Activated CD8-positive, alpha-beta T cell treated with anti-CD3 and anti-CD28 coated beads for 36 hours (primary cell): ENCODE results near the gene PDSS2. TPM values are rescaled to one million over a fixed set of nuclear protein-coding genes. Genes with fewer than 3 reads are reported as not detected.
"Not testable (repeated sequence)": the region's sequence is repeated elsewhere in the genome, so short reads cannot be mapped to it uniquely, and the experiment has no call there.

Source experiments
- ATAC-seq: fragments of 200-7000 bp; cut with Tn5 transposase; one replicate; pipeline ENCODE4 v1.10.0; 2021; ENCODE audit warnings: mild to moderate bottlenecking, moderate library complexity
- CTCF ChIA-PET: fragments of 350-600 bp; sonication (Branson Sonifier 250); formaldehyde crosslinking; loops from one replicate; lab custom pipeline; 2021; ENCODE audit warnings: antibody characterized with exemption; lab: Charles Lee
- POLR2A ChIA-PET: fragments of 350-600 bp; sonication (Branson Sonifier 250); formaldehyde crosslinking; loops from one replicate; lab custom pipeline; 2021; ENCODE audit warnings: antibody characterized with exemption; lab: Charles Lee
- DNase-seq: peaks from one replicate; pipeline ENCODE4 v3.0.0-alpha.2; 2020
- H3K27ac Mint-ChIP-seq: one replicate; pipeline ENCODE4 v1.8.0; 2021; ENCODE audit warnings: mild to moderate bottlenecking, mixed read lengths
- H3K27me3 Mint-ChIP-seq: one replicate; pipeline ENCODE4 v1.8.0; 2021; ENCODE audit warnings: mixed read lengths
- H3K36me3 Mint-ChIP-seq: one replicate; pipeline ENCODE4 v1.8.0; 2021; ENCODE audit warnings: low read depth, mixed read lengths
- H3K4me1 Mint-ChIP-seq: one replicate; pipeline ENCODE4 v1.8.0; 2021; ENCODE audit warnings: low read depth, mixed read lengths
- H3K4me3 Mint-ChIP-seq: one replicate; pipeline ENCODE4 v1.8.0; 2021; ENCODE audit warnings: mild to moderate bottlenecking, moderate library complexity, mixed read lengths
- H3K9me3 Mint-ChIP-seq: one replicate; pipeline ENCODE4 v1.8.0; 2021; ENCODE audit warnings: mixed read lengths
- CTCF ChIP-seq: fragments of 200-600 bp; IDR thresholded peaks from one replicate; pipeline ENCODE4 v1.8.0; 2022; ENCODE audit warnings: antibody characterized with exemption, mild to moderate bottlenecking
- intact Hi-C: fragments of 100-400 bp; cut with micrococcal nuclease; formaldehyde crosslinking; loops from one replicate; pipeline ENCODE4 v1.10.0; 2022
- total RNA-seq, 2 experiments: library from RNA; stranded (reverse); gene quantifications; one replicate each; pipeline ENCODE4 v1.2.3, GENCODE V29; 2021

PDSS2 gene
- total RNA-seq, 2 experiments from 2014 or later, result 13.2 to 14.8 TPM

- intact Hi-C loops, result no loop called here
- H3K27me3 Mint-ChIP-seq, result no peaks in the 10 kb centered on the region
Measured at GRCh38 chr6:107305391-107305790, 154.0 kb downstream of the PDSS2 start.

DNA sequence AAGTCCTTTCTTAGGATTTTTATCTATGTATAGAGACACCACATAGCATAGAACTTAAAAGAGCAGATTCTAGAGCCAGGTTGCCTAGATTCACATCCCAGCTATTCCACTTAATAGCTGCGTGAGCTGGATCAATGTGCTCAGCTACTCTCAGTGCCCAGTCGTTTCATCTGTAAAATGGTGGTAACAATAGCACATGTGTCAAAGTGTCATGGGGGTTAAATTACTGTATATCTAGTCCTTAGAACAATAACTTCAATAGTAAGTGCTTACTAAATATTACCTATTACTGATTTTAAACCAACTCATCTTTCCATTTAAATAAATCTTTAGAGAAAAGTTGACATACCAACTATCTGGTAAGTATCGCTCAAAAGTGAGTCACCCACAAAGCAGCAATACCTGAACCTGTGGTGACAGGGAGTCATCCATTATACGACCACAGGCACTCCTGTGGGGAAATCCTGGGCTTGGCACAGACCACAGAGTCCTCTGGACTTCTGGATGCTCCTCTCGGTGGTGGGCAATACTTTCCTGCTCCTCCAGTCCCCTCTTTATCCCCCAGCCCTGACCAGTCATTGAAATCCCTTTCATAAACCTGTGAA, 154.8 kb downstream of the PDSS2 start:
- Mint-ChIP-seq H3K9me3 (no peaks in the 10 kb centered on the region), H3K27ac (no peak overlapping the region), H3K4me1 (peaks cover 6% of the 10 kb centered on the region), H3K4me3 (no peak overlapping the region), H3K27me3 (no peaks in the 10 kb centered on the region), H3K36me3 (peaks cover 2% of the 10 kb centered on the region)
- ChIA-PET POLR2A (no interaction called here), CTCF (interaction anchor here (1.0 kb wide), 1 partner anchor 17 kb away, joined by 3 read pairs; no protein-coding TSS in a partner anchor)
- DNase-seq, result peak; percentile 29
- intact Hi-C loops, result no loop called here
- ATAC-seq, result peak; percentile 39
- no peak for TF ChIP-seq CTCF

More at GRCh38 chr6:107305391-107305790, 154.0 kb downstream of the PDSS2 start:
- Mint-ChIP-seq H3K9me3 (no peaks in the 10 kb centered on the region), H3K4me3 (no peak overlapping the region), H3K4me1 (peaks cover 6% of the 10 kb centered on the region), H3K27ac (no peak overlapping the region), H3K36me3 (peaks cover 2% of the 10 kb centered on the region)
- CTCF ChIA-PET, result no interaction called here
- POLR2A ChIA-PET, result no interaction called here
- ATAC-seq (no peak), DNase-seq (no peak)
- TF ChIP-seq CTCF, result no peak

GRCh38 chr6:107293350-107293749, 166.0 kb downstream of the PDSS2 start:
- H3K9me3 Mint-ChIP-seq, result no peaks in the 10 kb centered on the region
- no peaks in the 10 kb centered on the region for H3K4me1 Mint-ChIP-seq
- intact Hi-C loops, result no loop called here
- H3K27ac Mint-ChIP-seq, result no peak overlapping the region
- no peak for ATAC-seq
- H3K36me3 Mint-ChIP-seq, result peaks cover 2% of the 10 kb centered on the region
- no peaks in the 10 kb centered on the region for H3K27me3 Mint-ChIP-seq
- H3K4me3 Mint-ChIP-seq, result no peak overlapping the region
- no peak for TF ChIP-seq CTCF
- ChIA-PET CTCF (no interaction called here), POLR2A (interaction anchor here (0.6 kb wide), 1 partner anchor 14 kb away, joined by 3 read pairs; no protein-coding TSS in a partner anchor)
- no peak for DNase-seq

GRCh38 chr6:107292715-107293271, 166.6 kb downstream of the PDSS2 start:
- H3K27ac Mint-ChIP-seq, result no peak overlapping the region
- H3K4me1 Mint-ChIP-seq, result no peaks in the 10 kb centered on the region
- intact Hi-C loops, result no loop called here
- POLR2A ChIA-PET, result no interaction called here
- no peaks in the 10 kb centered on the region for H3K9me3 Mint-ChIP-seq
- peaks cover 4% of the 10 kb centered on the region for H3K36me3 Mint-ChIP-seq
- CTCF ChIA-PET, result no interaction called here
- no peak for TF ChIP-seq CTCF
- DNase-seq (no peak), ATAC-seq (no peak)
- no peak overlapping the region for H3K4me3 Mint-ChIP-seq
- H3K27me3 Mint-ChIP-seq, result no peaks in the 10 kb centered on the region

GRCh38 chr6:107290491-107290890, 168.9 kb downstream of the PDSS2 start:
- ChIA-PET POLR2A (no interaction called here), CTCF (interaction anchor here (0.6 to 1.1 kb wide), 2 partner anchors 111 to 145 kb away, joined by 3 read pairs; no protein-coding TSS in a partner anchor)
- no peaks in the 10 kb centered on the region for H3K4me1 Mint-ChIP-seq
- ATAC-seq (no peak), DNase-seq (no peak)
- no peaks in the 10 kb centered on the region for H3K9me3 Mint-ChIP-seq
- H3K36me3 Mint-ChIP-seq, result peaks cover 4% of the 10 kb centered on the region
- H3K27me3 Mint-ChIP-seq, result no peaks in the 10 kb centered on the region
- H3K27ac Mint-ChIP-seq, result no peak overlapping the region
- no peak for TF ChIP-seq CTCF
- no peak overlapping the region for H3K4me3 Mint-ChIP-seq
- intact Hi-C loops, result no loop called here

- ATAC-seq, H3K36me3 Mint-ChIP-seq, H3K4me1 Mint-ChIP-seq, CTCF ChIA-PET, DNase-seq, H3K27ac Mint-ChIP-seq, H3K4me3 Mint-ChIP-seq, H3K27me3 Mint-ChIP-seq, intact Hi-C loops, H3K9me3 Mint-ChIP-seq: not testable (repeated sequence)
- POLR2A ChIA-PET, result interaction anchor here (0.6 kb wide), 1 partner anchor 350 kb away, joined by 6 read pairs; no protein-coding TSS in a partner anchor
Measured at GRCh38 chr6:107289258-107289657, 170.1 kb downstream of the PDSS2 start.

DNA sequence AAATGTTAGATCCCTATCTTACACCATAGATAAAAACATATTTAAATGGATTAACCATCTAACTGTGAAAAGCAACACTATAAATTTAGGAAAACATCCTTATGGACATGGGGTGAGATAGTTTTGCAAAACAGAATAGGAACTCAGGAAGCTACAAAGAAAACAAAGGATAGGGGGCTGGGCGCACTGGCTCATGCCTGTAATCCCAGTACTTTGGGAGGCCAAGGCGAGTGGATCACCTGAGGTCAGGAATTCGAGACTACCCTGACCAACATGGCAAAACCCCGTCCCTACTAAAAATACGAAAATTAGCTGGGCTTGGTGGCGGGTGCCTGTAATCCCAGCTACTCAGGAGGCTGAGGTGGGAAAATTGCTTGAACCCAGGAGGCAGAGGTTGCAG, 173.7 kb downstream of the PDSS2 start:
- H3K27me3 Mint-ChIP-seq, intact Hi-C loops, H3K4me3 Mint-ChIP-seq, CTCF ChIA-PET, H3K36me3 Mint-ChIP-seq, DNase-seq, H3K4me1 Mint-ChIP-seq, POLR2A ChIA-PET, ATAC-seq, H3K27ac Mint-ChIP-seq, H3K9me3 Mint-ChIP-seq: not testable (repeated sequence)
